NT2/D1 (cell line): ENCODE measurements around the gene TRIM47.

ENCODE experiments used
- DNase-seq: peaks from one replicate; pipeline ENCODE4 v3.0.0-alpha.2; 2011; ENCODE audit warnings: low read depth, low spot score
- H3K27me3 ChIP-seq: 2 replicates; pipeline ENCODE4 v1.6.0; 2011; ENCODE audit warnings: mild to moderate bottlenecking; ENCODE audit not compliant: insufficient read length, insufficient read depth
- H3K36me3 ChIP-seq: 2 replicates; pipeline ENCODE4 v1.6.1; 2011; ENCODE audit warnings: mild to moderate bottlenecking, low read length, mixed read lengths; ENCODE audit not compliant: insufficient read depth, insufficient read length
- H3K4me1 ChIP-seq: 2 replicates; pipeline ENCODE4 v1.5.1; 2011; ENCODE audit not compliant: insufficient read depth, insufficient read length
- H3K4me3 ChIP-seq: 2 replicates; pipeline ENCODE4 v1.5.1; 2011; ENCODE audit warnings: low read depth; ENCODE audit not compliant: insufficient read length
- H3K9ac ChIP-seq: 2 replicates; pipeline ENCODE4 v1.6.0; 2011; ENCODE audit warnings: low read depth; ENCODE audit not compliant: insufficient read length
- H3K9me3 ChIP-seq: 2 replicates; pipeline ENCODE4 v1.5.1; 2011; ENCODE audit warnings: mild to moderate bottlenecking, low read length; ENCODE audit not compliant: insufficient read depth
- SUZ12 ChIP-seq: IDR thresholded peaks from 2 replicates; pipeline ENCODE4 v1.6.1; 2011; ENCODE audit not compliant: insufficient read length, insufficient read depth; ENCODE audit errors: extremely low read depth
- YY1 ChIP-seq: IDR thresholded peaks from 2 replicates; pipeline ENCODE4 v1.6.1; 2011; ENCODE audit not compliant: insufficient read length, insufficient read depth
- ZNF274 ChIP-seq: IDR thresholded peaks from 2 replicates; pipeline ENCODE4 v1.6.1; 2011; ENCODE audit warnings: mild to moderate bottlenecking, low read depth, low read length

The TRIM47 gene

GRCh38 chr17:75831032-75831571 lies 47.3 kb downstream of the TRIM47 start:
- H3K9ac ChIP-seq: peak overlapping the region; percentile 7
- H3K9me3 ChIP-seq: no peaks in the 10 kb centered on the region
- peaks cover 18% of the 10 kb centered on the region for H3K36me3 ChIP-seq
- TF ChIP-seq SUZ12: no peak
- no peak for TF ChIP-seq YY1
- no peak for TF ChIP-seq ZNF274
- no peak for DNase-seq
- peaks cover 59% of the 10 kb centered on the region for H3K4me1 ChIP-seq
- H3K4me3 ChIP-seq: no peak overlapping the region
- no peaks in the 10 kb centered on the region for H3K27me3 ChIP-seq

DNA sequence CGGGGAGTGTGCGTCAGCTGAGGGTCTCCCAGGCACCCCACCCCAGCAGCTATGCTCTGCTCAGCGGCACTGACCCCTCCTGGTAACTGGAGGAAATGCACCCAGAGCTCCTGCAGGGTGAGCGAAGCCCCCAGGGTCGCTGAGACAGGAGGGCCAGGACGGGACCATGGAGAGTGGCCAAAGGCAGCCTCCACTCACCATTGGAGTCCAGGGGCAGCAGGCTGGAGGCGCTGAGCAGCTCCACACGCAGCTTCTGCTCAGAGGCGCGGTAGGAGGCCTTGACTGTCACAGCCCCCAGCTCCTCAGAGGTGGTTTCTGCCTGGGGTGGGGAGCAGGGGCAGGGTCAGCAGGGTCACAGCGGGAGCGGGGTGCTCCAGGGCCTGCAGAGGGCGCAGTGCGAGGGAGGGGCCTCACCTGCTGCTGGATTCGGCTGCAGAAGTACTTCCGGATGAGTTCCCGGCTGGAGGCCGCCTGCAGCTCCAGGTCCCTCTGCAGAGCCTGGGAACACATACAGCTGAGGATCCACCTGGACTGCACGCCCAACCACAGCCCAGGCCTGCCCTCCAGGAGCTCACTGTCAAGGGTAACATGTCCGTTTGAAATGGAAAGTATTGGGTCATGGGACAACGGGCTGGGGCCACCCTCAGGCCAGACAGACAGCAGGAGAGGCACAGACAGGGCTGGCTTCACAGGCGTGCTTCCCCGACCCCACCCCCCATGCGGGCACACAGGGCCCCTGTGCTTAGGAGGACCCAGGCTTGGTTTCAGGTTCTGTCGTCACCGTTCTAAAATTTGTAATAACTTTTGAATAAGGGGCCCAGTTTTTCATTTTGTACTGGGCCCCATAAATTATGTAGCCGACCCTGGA lies 48.0 kb downstream of the TRIM47 start:
- H3K36me3 ChIP-seq: peaks cover 25% of the 10 kb centered on the region
- peaks cover 59% of the 10 kb centered on the region for H3K4me1 ChIP-seq
- H3K9ac ChIP-seq: peak overlapping the region; percentile 7
- TF ChIP-seq ZNF274: no peak
- TF ChIP-seq YY1: no peak
- TF ChIP-seq SUZ12: no peak
- H3K9me3 ChIP-seq: no peaks in the 10 kb centered on the region
- no peaks in the 10 kb centered on the region for H3K27me3 ChIP-seq
- DNase-seq: no peak
- H3K4me3 ChIP-seq: no peak overlapping the region

DNA sequence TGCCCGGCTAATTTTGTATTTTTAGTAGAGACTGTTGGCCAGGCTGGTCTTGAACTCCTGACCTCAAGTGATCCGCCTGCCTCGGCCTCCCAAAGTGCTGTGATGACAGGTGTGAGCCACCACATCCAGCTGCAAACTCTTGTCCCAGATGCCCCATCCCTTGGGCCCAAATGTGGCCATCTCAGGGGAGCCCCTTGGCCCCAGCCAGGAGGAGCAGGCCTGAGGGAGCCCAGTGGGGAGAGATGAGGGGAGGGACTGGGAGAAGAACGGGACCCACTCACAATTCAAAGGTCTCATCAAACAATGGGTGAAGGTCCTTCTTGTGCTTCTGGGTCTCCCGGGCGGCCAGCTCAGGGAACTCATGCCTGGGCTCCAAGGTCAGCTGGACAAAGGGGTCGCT lies 48.6 kb downstream of the TRIM47 start:
- peaks cover 57% of the 10 kb centered on the region for H3K4me1 ChIP-seq
- H3K27me3 ChIP-seq: no peaks in the 10 kb centered on the region
- no peaks in the 10 kb centered on the region for H3K9me3 ChIP-seq
- H3K36me3 ChIP-seq: peaks cover 30% of the 10 kb centered on the region
- H3K4me3 ChIP-seq: no peak overlapping the region
- no peak for DNase-seq
- TF ChIP-seq ZNF274 (no peak), YY1 (no peak)
- peak overlapping the region; percentile 18 for H3K9ac ChIP-seq

- H3K36me3 ChIP-seq: peaks cover 38% of the 10 kb centered on the region
- DNase-seq: no peak
Observed at GRCh38 chr17:75828741-75829140, 49.6 kb downstream of the TRIM47 start.

DNA sequence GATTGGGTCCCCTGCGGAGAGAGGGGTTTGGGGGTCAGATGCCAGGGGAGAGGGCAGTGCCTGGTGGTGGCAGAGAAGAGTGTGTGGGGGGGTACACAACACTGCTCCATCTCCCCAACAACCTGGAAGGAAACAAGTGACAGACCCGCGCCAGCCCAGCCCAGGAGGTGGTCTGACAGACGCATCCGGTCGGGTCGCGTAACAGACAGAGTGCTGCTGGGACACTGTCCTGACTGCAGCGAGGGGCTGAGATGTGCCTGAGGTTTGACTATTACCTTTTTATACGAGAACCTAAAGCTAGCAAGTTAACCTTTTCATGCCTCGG lies 50.3 kb downstream of the TRIM47 start:
- Histone ChIP-seq H3K4me1 (peaks cover 50% of the 10 kb centered on the region), H3K9ac (peak overlapping the region; percentile 61), H3K27me3 (no peaks in the 10 kb centered on the region), H3K36me3 (peaks cover 45% of the 10 kb centered on the region), H3K4me3 (no peak overlapping the region), H3K9me3 (no peaks in the 10 kb centered on the region)
- TF ChIP-seq YY1: no peak
- no peak for TF ChIP-seq ZNF274
- TF ChIP-seq SUZ12: no peak
- no peak for DNase-seq

More at GRCh38 chr17:75828741-75829140, 49.6 kb downstream of the TRIM47 start:
- Histone ChIP-seq H3K4me1 (peaks cover 57% of the 10 kb centered on the region), H3K9ac (peak overlapping the region; percentile 61), H3K4me3 (no peak overlapping the region), H3K27me3 (no peaks in the 10 kb centered on the region), H3K9me3 (no peaks in the 10 kb centered on the region)
- TF ChIP-seq ZNF274 (no peak), SUZ12 (no peak), YY1 (no peak)

DNA sequence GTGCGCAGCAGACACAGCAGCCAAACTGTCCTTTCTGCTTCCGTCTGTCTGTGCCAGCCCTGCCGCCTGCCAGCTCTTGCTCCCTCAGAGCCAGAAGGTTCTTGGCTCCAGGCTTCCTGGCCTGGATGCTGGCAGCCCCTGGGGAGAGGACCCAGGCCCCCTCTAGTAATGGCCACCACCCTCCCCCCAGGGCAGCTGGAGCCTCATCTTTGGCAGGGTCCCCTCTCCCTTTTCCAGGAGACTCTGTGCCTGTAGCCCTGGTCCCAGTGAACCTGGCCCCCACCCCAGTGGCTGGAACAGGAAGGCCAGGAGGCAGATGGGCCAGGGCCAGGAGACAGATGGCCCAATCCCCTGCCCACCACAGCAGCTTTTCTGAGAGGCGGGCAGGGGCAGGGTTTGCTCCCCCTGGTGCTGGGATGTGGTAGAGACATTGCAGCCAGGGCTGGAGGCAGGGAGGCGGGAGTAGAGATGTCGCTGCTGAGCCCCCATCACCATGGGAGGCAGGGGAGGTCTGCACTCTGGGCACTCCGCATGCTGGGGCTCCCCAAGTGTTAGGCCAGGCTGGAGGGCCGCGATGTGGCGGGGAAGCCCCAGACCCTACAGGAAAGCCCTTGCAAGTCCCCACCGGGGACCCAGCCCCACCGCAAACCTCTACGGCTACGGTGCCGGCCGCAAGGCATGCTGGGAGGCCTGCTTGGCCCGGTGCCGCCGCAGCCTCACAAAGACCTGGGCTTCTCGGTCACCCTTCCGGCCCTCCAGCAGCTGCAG lies 50.9 kb downstream of the TRIM47 start:
- Histone ChIP-seq H3K4me3 (no peak overlapping the region), H3K9ac (peak overlapping the region; percentile 61)

DNA sequence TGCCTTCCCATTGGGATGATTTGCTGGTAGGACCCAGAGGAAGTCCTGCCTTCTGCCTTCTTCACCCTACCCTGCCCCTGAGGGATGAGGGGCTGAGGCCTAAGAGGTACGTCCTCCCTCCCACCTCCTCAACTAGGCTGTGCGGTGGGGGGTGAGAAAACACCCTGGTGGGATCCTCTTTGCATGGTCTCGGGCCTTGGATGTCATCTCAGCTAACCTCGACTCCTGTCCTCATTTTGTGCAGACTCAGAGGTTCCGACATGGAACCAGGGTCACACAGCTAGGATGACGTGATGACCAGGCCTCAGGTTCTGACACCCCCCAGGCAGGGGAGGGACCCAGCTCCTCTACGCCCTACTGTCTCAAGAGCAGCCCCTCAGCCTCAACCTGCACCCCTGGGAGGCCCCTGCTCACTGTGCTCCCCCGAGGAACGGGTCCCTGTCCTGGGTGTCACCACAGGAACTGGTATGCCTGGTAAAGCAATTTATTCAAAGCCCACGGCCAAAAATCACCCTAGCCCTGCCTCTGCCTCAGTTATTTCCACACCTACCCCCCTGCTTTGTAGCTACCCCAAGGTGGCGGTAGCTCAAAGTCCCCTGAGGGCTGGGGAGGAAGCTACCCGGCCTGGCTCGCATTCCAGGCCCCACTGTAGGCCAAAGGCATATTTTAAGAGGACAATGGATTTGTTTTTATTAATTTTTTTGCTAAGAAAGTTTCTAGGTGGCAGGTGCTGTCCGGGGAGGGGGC lies 51.6 kb downstream of the TRIM47 start:
- H3K9me3 ChIP-seq: no peaks in the 10 kb centered on the region
- H3K9ac ChIP-seq: peak overlapping the region; percentile 51

More for the DNA sequence above, 50.9 kb downstream of the TRIM47 start:
- DNase-seq: no peak
- Histone ChIP-seq H3K4me1 (peaks cover 45% of the 10 kb centered on the region), H3K36me3 (peaks cover 50% of the 10 kb centered on the region), H3K27me3 (no peaks in the 10 kb centered on the region), H3K9me3 (no peaks in the 10 kb centered on the region)
- TF ChIP-seq YY1: no peak
- no peak for TF ChIP-seq ZNF274
- no peak for TF ChIP-seq SUZ12

More for the DNA sequence above, 51.6 kb downstream of the TRIM47 start:
- Histone ChIP-seq H3K27me3 (no peaks in the 10 kb centered on the region), H3K36me3 (peaks cover 57% of the 10 kb centered on the region), H3K4me1 (peaks cover 40% of the 10 kb centered on the region), H3K4me3 (no peak overlapping the region)
- no peak for DNase-seq
- TF ChIP-seq YY1: no peak
- TF ChIP-seq SUZ12: no peak
- no peak for TF ChIP-seq ZNF274
